Stimulated activated CD4-positive, alpha-beta T cell treated with anti-CD3 and anti-CD28 coated beads, Interleukin-4, amount 100 ng/mL, for 1 hour (primary cell): ENCODE measurements around the gene SNRPA.

Experiments used
- DNase-seq: peaks from one replicate; pipeline ENCODE4 v3.0.0-alpha.2; 2020

Gene SNRPA

DNA sequence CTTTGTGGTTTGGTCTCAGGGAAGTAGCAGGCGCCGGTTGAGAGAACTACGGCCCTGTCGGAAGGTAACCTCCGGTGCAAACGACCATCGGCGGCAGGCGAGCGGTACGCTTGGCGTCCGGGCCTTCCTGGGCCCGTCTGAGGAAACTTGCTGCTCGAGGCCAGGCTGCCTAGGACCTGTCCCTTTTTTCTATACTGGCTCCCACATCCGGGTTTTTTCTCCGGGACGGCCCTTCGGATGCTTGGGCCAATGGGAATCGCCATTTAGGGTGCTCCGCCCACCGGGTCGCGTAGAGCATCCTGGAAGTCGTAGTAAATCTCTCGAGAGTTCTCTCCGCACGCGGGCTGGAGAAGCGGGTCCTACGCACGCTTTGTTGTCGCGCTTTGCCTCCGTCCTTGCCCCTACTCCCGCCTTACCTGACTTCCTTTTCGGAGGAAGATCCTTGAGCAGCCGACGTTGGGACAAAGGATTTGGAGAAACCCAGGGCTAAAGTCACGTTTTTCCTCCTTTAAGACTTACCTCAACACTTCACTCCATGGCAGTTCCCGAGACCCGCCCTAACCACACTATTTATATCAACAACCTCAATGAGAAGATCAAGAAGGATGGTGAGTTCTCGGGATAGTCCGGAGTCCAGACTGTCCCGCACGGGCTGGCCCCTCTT lies at the start of gene SNRPA:
TSS of gene SNRPA (plus strand) at position 330 of the 664 bp plus-strand sequence. CDS start at position 536, 206 bp downstream.
- peak; percentile 93 for DNase-seq

DNA sequence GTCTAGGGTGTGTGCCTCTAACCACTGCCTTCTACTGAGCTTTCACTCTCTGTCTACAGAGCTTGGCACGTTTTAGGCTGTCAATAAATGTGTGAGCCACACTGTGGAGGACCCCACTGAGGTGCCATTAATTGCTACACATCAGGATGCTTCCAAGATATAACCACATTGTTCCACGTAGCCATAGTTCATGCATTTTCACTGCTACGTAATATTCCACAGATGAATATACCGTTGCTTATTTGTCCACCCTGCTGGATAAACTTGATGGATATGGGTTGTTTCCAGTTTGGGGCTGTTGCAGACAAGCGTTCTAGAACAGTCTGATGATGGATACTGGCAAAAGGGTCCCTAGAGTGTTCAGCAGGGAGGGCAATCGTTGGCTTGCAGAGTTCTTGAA lies 49.2 kb upstream of the SNRPA start:
- DNase-seq, result no peak

DNA sequence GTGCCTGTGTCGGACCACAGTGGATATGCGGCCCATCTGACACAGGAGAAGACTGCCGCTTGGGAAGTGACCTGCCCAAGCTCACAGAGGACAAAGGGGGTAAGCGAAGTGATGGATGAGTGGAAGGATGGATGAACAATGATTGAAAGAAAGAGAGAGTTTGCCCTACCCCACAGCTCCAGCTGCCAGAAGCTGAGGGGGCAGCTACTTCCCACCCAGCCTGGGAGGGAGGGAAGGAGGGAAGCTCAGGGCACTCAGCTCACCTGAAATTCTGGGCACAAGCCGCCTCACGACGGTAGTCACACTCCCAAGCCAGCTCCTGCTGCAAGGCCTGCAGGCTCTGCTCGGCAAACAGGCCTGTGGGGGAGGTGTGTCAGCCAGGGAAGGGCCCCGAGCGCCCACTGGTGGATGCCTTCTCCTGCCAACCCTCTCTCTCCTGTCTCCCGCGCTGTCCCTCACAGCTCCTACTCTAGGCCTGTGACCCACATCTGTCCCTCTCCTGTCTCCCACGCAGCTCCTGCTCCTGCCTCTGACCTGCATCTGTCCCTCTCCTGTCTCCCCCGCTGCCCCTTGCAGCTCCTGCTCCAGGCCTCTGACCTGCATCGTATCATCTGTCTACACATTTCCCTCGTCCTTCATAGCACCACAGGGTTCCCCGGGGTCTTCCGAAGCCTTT lies 48.5 kb upstream of the SNRPA start:
- DNase-seq, result no peak

DNA sequence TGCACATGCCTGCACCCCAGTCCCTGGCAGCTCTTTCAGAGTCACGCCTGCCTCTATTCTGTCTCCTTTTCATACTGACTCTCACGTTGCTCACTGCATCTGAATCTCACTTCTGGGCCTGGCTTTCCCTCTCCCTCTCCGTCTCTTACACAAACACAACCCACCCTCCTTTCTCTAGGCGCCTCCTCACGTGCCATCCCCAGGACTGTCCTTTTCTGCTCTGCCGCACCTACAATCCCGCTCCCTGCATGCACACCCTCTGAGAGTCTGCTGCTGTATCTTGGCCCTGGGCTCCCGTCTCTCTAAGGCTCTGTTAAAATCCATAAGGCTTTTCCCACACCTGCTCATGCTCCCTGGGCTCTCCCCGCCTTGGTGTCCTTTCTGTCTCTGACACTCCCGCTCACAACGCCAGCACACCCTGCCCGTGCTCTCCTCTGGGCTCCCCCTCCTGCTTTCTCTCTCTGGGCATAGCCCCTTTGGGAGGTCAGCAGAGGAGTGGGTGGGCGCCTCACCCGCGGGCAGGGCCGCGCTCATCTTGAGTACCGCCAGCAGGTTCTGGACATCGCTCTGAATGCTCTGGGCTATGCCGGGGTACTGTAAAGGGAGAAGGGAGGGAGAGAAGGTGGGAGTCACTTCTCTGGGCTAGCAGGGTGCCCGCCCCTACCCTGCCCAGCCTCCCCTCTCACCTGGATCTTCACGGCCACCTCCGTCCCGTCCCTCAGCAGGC lies 47.8 kb upstream of the SNRPA start:
- DNase-seq, result no peak

DNA sequence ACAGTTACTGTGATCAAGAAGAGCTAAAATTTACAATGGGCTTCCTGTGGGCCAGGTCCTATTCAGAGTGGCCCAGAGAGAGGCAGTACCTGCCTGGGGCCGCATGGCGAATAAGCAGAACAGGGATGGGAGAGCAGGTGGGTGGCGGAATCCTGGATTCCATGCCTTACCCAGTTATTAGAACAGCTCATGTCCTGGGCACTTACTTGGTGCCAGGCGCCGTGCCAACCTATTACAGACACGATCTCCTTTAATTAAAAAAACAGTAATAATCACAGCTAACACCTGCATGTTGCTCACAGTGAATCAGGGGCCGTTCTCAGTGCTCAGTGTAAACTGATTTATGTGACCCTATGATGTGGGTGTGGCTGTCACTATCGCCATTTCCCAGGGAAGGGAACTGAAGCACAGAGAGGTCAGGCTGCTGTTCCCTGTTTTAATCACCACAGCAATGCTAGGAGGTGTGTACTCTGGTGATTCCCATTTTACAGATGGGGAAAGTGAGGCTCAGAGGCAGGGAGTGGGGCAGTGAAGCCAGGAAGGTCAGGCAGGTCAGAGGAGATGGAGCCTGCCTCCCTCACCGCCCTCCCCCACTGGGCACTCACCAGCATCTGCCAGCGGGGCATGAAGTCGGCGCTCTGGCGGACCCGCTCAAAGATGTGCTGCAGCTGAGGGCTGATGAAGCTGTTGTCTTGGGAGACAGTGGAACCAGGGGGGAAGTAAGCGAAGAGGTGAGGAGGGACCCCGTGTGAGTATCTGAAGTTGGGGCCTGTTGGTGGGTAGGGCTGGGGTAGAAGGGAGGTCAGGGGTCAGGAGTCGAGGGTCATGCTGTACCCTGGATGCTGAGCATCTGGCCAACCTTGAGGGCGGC lies 46.3 kb upstream of the SNRPA start:
- no peak for DNase-seq

DNA sequence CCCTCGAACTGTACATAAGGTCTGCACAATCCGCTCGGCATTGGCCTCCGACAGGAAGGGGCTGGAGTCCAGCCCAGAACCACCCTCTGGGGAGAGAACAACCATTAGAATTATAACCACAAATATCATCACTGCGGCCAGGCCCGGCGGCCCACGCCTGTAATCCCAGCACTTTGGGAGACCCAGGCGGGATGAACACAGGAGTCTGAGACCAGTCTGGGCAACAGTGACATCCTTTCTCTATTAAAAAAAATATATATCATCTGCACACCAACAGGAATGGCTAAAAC lies 45.7 kb upstream of the SNRPA start:
- DNase-seq, result no peak

DNA sequence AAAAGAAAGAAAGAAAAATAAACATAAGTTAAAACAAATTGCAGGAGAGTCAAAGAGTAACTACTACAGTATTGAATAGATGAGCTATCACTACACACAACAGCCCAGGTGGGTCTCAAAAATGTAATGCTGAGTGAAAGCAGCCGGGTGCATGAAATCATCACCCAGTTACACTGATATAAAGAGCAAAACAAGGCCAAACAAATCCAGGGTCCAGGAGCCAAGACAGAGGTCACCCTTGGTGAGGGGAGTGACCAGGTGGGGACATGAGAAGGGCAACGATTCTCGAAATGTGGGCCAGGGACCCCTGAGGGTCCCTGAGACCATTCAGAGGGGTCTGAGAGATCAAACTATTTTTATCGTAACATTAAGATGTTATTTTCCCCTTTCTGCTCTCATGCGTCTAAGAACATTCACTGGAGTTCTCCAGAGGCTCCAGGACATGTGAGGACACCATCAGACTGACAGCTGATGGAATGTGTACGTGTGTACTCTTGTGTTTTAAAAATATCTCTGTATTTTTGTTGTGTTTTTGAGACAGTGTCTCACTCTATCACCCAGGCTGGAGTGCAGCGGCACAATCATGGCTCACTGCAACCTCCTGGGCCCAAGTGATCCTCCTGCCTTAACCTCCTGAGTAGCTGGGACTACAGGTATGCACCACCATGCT lies 44.9 kb upstream of the SNRPA start:
- no peak for DNase-seq

DNA sequence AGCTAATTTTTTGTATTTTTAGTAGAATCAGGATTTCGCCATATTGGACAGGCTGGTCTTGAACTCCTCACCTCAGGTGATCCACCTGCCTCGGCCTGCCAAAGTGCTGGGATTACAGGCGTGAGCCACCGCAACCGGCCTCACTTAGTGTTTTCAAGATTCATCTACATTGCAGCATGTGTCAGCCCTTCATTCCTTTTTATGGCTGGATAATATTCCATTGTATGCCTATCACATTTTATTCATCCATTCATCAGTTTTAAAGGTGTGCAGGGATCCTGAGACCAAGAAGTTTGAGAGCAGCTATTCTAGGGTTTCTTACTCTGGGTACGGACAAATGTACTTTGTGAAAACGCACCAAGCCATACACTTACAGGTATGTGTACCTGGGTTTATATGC lies 43.4 kb upstream of the SNRPA start:
- no peak for DNase-seq

DNA sequence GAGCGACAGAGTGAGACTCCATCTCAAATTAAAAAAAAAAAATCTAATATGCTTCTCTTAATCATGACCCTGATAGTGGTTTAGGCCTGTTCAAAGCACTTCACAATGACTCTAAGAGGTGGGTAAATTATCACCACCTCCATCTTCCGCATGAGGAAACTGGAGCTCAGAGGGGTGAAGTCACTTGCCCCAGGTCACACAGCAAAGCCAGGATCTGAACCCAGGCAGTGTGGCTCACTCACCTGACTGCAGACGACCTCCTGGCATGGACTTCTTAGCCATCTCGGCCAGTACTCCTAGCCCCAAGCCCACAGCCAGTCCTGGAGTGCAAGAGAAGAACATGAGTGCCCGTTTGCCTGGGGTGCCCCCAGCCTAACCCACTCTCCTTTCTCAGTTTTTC lies 41.2 kb upstream of the SNRPA start:
- DNase-seq, result no peak

DNA sequence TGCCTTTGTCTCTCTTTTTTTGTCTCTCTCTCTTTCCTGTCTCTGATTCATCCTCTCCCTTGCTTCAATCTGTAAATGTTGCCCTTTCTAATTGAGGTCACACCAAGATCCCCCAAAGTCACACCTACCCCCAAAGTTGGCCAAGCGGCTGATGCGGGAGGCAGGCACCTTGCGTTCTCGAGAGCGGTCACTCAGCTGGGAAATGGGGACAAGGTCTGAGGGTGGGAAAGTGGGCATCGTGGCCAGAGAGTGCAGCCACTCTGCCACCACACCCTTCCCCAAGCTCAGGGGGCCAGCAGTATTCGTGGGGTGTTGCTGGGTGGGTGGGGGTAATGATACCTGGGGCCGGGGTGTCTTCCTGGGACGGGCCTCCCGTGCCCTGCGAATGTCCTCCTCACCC lies 37.1 kb upstream of the SNRPA start:
- no peak for DNase-seq

DNA sequence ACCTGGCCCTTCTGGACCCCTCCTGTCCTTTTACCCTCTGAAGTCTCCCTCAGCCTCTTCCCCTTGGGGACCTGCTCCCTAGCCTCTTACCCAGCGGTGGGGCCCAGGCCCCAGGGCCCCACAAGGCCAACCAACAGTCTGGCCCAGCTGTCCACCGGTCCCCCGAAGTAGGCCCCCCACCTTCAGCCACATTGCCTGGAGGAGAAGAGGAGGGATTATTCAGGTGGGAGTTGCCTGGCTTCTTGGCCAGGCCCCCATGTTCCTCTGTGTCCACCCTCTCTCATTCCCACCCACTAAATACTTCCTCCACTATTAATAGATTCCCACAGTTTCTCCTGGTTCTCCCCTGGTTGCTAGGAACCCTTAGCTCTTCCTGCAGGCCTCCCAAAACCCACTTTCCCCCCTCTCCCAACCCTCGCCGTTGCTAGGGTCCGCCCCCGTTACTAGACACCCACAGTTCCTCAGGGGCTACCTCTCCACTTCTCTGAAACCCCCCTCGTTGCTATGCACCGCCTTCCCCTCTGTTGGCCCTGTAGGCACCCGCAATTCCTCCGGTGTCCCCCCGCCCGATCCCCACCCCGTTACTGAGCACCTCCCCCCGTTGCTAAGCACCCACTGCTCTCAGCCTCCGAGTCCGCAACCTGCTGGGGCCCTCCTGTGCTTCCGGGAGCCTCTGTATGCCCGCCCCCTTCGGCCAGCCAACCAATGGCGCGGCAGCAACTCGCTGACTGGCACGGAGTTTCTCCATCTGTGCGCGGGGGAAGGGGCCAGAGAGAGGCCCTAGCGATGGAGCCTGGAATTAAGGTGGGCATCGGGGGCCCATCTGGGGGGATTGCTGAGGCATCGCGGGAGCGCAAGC lies 36.3 kb upstream of the SNRPA start:
- DNase-seq, result peak; percentile 93

DNA sequence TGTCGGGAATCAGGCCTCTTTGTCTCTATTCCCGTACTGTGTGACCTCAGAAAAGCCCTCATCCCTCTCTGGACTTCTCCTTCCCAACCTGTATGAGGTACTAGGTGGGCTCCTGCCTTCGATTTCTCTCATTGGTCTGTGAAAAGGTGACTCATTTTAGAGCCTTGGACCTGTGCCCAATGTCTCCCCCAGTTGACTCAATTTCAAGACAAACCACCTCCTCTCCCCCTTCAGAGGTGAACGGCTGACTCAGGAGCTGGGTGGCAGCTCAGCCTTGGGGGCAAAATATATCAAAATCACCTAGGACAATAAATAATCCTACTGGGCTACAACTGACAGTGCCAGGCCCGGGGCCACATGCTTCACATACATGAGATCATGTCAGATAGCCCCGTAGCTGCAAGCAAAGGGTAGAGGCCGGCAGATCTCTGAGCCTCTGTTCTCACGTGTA lies 34.9 kb upstream of the SNRPA start:
- peak; percentile 65 for DNase-seq

DNA sequence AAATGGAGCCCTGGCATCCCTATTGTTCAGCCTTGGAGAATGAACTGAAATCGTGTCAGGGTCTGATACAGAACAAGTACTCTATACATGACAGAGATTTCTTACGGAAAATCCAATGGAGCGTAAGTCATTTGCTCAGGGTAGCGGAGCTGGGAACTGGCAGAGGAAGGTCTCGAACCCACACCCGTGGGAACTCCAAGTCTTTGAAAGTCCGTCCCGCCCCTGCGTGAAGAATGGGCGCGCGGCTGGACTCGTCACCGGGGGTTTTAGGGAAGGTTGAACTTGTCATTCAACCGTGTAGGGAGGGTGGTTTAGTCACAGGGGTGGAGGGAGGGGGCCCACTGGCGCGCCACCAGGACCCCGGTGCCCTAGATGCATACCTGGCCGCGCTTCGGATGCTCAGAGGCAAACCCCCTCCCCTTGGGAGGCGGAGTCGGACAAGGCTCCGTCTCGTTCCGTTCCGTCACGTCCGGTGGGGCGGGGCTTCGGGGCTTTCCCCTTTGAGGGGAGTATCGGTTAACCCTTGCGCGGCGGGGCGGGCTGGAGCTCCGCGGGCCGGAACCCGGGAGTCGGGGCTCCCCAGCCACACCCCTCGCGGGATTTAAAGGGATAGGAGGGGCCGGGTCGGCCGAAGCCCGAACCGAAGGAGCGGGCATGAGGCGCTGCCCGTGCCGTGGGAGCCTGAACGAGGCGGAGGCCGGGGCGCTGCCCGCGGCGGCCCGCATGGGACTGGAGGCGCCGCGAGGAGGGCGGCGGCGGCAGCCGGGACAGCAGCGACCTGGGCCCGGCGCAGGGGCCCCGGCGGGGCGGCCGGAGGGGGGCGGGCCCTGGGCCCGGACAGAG lies 34.3 kb upstream of the SNRPA start, which contains the start of the genes COQ8B and ITPKC:
TSS of gene COQ8B (minus strand) at position 405 of the 843 bp plus-strand sequence. CDS start 2,254 bp downstream, outside the sequence.
TSS of gene ITPKC (plus strand) at position 631 of the 843 bp plus-strand sequence. CDS start at position 655, 24 bp downstream.
- DNase-seq, result peak; percentile 100

DNA sequence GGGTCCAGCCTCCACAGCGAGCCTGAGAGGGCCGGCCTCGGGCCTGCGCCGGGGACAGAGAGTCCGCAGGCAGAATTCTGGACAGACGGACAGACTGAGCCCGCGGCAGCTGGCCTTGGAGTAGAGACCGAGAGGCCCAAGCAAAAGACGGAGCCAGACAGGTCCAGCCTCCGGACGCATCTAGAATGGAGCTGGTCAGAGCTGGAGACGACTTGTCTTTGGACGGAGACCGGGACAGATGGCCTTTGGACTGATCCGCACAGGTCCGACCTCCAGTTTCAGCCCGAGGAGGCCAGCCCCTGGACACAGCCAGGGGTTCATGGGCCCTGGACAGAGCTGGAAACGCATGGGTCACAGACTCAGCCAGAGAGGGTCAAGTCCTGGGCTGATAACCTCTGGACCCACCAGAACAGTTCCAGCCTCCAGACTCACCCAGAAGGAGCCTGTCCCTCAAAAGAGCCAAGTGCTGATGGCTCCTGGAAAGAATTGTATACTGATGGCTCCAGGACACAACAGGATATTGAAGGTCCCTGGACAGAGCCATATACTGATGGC lies 33.6 kb upstream of the SNRPA start:
- no peak for DNase-seq

DNA sequence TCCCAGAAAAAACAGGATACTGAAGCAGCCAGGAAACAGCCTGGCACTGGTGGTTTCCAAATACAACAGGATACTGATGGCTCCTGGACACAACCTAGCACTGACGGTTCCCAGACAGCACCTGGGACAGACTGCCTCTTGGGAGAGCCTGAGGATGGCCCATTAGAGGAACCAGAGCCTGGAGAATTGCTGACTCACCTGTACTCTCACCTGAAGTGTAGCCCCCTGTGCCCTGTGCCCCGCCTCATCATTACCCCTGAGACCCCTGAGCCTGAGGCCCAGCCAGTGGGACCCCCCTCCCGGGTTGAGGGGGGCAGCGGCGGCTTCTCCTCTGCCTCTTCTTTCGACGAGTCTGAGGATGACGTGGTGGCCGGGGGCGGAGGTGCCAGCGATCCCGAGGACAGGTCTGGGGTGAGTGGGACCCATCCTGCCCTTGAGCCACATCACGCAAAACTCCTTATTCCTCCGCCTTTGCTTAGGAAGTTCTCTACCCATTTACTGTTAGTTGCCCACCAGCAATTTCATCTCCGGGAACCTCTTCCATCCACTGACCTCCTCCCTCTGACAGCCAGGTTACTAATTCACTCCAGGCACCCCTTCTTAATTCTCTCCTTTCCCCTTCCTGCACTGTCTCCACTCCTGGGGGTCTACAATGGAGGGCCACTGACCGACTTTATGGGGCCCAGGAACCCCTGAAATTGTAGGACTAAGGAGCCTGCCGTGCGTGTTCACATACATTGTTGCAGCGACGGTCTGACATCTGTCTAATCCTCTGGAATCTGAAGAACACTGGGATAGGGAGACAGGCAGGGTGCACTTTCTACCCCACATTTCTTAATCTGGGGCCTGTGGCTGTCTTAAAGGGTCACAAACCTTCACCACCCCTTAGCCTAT lies 32.9 kb upstream of the SNRPA start:
- DNase-seq, result no peak

DNA sequence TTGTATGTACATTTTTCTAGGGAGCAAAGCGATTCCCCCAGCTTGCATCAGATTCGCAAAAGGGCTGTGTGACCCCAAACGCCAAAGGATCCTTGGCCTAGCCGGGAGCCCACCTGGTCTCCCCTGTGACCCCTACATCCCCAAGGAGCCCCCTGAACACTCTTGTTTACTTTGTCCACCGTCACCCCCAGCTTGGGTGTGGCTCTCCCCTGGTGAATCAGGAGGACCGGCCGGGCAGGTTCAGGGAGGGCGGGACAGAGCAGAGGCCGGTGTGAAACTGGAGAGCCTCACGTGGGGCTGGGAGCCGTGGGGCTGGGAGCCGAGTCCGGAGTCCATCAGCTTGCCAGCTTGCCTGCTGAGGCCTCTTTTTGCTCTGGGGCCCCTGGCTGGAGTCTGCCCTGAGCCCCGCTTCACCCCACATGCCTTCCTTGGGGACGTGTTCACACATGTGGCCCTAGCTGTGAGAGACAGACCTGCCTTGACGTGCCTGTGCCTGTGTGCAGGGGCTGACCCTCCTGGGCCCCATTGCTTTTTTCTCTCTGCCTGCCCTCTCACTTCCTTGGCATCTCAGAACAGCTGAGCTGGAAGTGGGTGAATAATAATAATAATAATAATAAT lies 32.1 kb upstream of the SNRPA start:
- no peak for DNase-seq

DNA sequence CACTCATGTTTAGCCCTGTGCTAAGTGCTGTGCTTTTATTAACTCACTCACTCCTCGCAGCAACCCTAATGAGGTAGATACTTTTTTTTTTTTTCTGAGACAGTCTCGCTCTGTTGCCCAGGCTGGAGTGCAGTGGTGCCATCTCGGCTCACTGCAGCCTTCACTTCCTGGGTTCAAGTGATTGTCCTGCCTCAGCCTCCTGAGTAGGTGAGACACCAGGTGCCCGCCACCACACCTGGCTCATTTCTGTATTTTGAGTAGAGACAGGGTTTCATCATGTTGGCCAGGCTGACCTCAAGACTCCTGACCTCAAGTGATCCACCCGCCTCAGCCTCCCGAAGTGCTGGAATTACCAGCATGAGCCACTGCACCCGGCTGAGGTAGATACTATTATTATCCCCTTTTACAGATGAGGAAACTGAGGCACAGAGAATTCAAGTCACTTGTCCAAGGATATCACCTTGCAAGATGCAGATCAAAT lies 31.5 kb upstream of the SNRPA start:
- DNase-seq, result no peak

DNA sequence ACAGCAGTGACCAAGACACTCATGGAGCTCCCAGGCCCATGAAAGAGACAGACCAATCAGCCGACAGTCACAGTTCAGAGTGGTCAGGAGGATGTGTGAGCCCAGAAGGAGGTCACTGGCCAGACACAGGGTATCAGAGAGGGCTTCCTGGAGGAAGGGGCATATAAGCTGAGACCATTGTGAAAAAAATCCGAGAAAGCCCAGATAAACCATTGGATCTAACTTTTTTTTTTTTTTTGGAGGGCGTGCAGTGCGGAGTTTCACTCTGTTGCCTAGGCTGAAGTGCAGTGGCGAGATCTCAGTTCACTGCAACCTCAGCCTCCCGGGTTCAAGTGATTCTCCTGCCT lies 29.9 kb upstream of the SNRPA start:
- DNase-seq, result no peak
